Thyroid gland (tissue), 4 donors: ENCODE results near the gene ATP5PO. TPM values are rescaled to one million over a fixed set of nuclear protein-coding genes. Genes with fewer than 3 reads are reported as not detected.

Experiments used
- DNase-seq, 2 donors: peaks; one replicate each; pipeline ENCODE4 v3.0.0-alpha.2; 2019
- H3K27ac ChIP-seq, 3 donors: fragments of 200-600 bp; sonication (generic); 1 replicate in 2 of 3; 2 replicates in 1 of 3; pipeline ENCODE4 v1.5.1; 2016 to 2019; ENCODE audit warnings: mild to moderate bottlenecking in 1 of 3, moderate library complexity in 1 of 3
- H3K27me3 ChIP-seq: fragments of 200-600 bp; sonication (generic); one replicate; pipeline ENCODE4 v1.5.1; 2019
- H3K36me3 ChIP-seq, 2 donors: fragments of 200-600 bp; sonication (generic); one replicate each; pipeline ENCODE4 v1.5.1; 2016 to 2019
- H3K4me1 ChIP-seq, 2 donors: fragments of 200-600 bp; sonication (generic); one replicate each; pipeline ENCODE4 v1.5.1; 2017 to 2019
- H3K4me3 ChIP-seq, 3 donors: fragments of 200-600 bp; sonication (generic); replicated peaks in 1 of 3; 1 replicate in 2 of 3; 2 replicates in 1 of 3; pipeline ENCODE4 v1.5.1; 2016; ENCODE audit warnings: mild to moderate bottlenecking in 1 of 3
- H3K9me3 ChIP-seq: fragments of 200-600 bp; sonication (generic); one replicate; pipeline ENCODE4 v1.5.1; 2017
- CTCF ChIP-seq, 6 experiments: fragments of 200-600 bp in 3 of 6; fragments of 450-650 bp in 3 of 6; sonication (generic) in 3 of 6; IDR thresholded peaks; one replicate each; pipeline ENCODE4 v1.5.1; 2016 to 2019; ENCODE audit warnings: antibody characterized with exemption in 6 of 6, mild to moderate bottlenecking in 2 of 6, inconsistent platforms in 1 of 6, moderate library complexity in 1 of 6
- POLR2A ChIP-seq, 2 donors: fragments of 450-650 bp; IDR thresholded peaks; one replicate each; pipeline ENCODE4 v1.6.1; 2017; ENCODE audit warnings: antibody characterized with exemption in 2 of 2, mild to moderate bottlenecking in 2 of 2, moderate library complexity in 1 of 2
- WGBS, 2 donors: methylation state at CpG; one replicate each; pipeline ENCODE4 v1.1.5; 2017; 5-methylcytosine and 5-hydroxymethylcytosine counted together
- intact Hi-C: fragments of 100-400 bp; cut with DNase I; formaldehyde crosslinking; loops from one replicate; pipeline ENCODE4 v1.15.1; 2023
- total RNA-seq, 4 donors: library from RNA; depleted of rRNA; stranded (reverse); fragments of >200 nt; gene quantifications; one replicate each; pipeline ENCODE4 v1.2.3, GENCODE V29; 2016

The ATP5PO gene
- total RNA-seq, 4 donors from 2014 or later, result 201 to 300 (median 256) TPM

GRCh38 chr21:33860332-33860879 is 55.2 kb downstream of the ATP5PO start:
- Histone ChIP-seq H3K4me3 (no peak overlapping the region), H3K9me3 (no peaks in the 10 kb centered on the region), H3K36me3 (no peaks in the 10 kb centered on the region), H3K27ac (no peak overlapping the region), H3K27me3 (no peaks in the 10 kb centered on the region), H3K4me1 (peaks cover 0 to 1% of the 10 kb centered on the region in 2 donors)
- 97 to 99% methylated on average over 7 of the region's 8 CpGs for WGBS, 2 donors
- intact Hi-C loops, result no loop called here
- DNase-seq, result no peak
- no peak for TF ChIP-seq POLR2A (IDR thresholded peaks at IDR 0.05)
- no peak for TF ChIP-seq CTCF (IDR thresholded peaks at IDR 0.05)

- Histone ChIP-seq H3K9me3 (no peaks in the 10 kb centered on the region), H3K36me3 (no peaks in the 10 kb centered on the region), H3K4me3 (no peak overlapping the region), H3K27ac (no peak overlapping the region), H3K27me3 (no peaks in the 10 kb centered on the region), H3K4me1 (no peaks in the 10 kb centered on the region)
- intact Hi-C loops, result no loop called here
- 92 to 93% methylated on average over 18 of the region's 18 CpGs for WGBS, 2 donors
- DNase-seq, result no peak
- no peak for TF ChIP-seq CTCF (IDR thresholded peaks at IDR 0.05)
- TF ChIP-seq POLR2A (IDR thresholded peaks at IDR 0.05), result no peak
These were observed 56.1 kb downstream of the ATP5PO start for GRCh38 chr21:33859373-33860102.

GRCh38 chr21:33858667-33859372 is 56.8 kb downstream of the ATP5PO start:
- no peaks in the 10 kb centered on the region for H3K4me1 ChIP-seq
- H3K27ac ChIP-seq, result no peak overlapping the region
- no peak for DNase-seq
- no peaks in the 10 kb centered on the region for H3K36me3 ChIP-seq
- intact Hi-C loops, result no loop called here
- 73 to 75% methylated on average over 12 to 15 of the region's 15 CpGs for WGBS, 2 donors
- no peaks in the 10 kb centered on the region for H3K27me3 ChIP-seq
- no peaks in the 10 kb centered on the region for H3K9me3 ChIP-seq
- TF ChIP-seq CTCF (IDR thresholded peaks at IDR 0.05) (no peak), POLR2A (IDR thresholded peaks at IDR 0.05) (no peak)
- H3K4me3 ChIP-seq, result no peak overlapping the region

- TF ChIP-seq CTCF (IDR thresholded peaks at IDR 0.05) (no peak), POLR2A (IDR thresholded peaks at IDR 0.05) (no peak)
- Histone ChIP-seq H3K27ac (no peak overlapping the region), H3K9me3 (no peaks in the 10 kb centered on the region), H3K36me3 (no peaks in the 10 kb centered on the region), H3K4me1 (no peaks in the 10 kb centered on the region), H3K27me3 (no peaks in the 10 kb centered on the region), H3K4me3 (no peak overlapping the region)
- no peak for DNase-seq
- 79 to 81% methylated on average over 18 to 25 of the region's 25 CpGs for WGBS, 2 donors
- intact Hi-C loops, result no loop called here
These were observed 57.5 kb downstream of the ATP5PO start for GRCh38 chr21:33857846-33858666.
